Heart left ventricle (tissue), 13 donors: ENCODE measurements around the gene VKORC1L1.
"Not testable (repeated sequence)": the region's sequence is repeated elsewhere in the genome, so short reads cannot be mapped to it uniquely, and the experiment has no call there.

Source experiments
- POLR2A ChIP-seq, 2 donors: fragments of 450-650 bp; IDR thresholded peaks; one replicate each; pipeline ENCODE4 v1.6.1; 2017; ENCODE audit warnings: antibody characterized with exemption in 2 of 2, mild to moderate bottlenecking in 2 of 2, moderate library complexity in 2 of 2
- TF ChIP-seq, protein P1 (sequence below), 12 donors: fragments of 200-600 bp; sonication (generic) in 4 of 12; IDR thresholded peaks; one replicate each; pipeline versions ENCODE4 v1.5.0 to v1.8.0; 2018 to 2022; ENCODE audit warnings: antibody characterized with exemption in 12 of 12, mild to moderate bottlenecking in 5 of 12
- donor health status: ischemic (EF 13 %, LVEDD 7.1; RV severe dilation, severe dysfunction).
- donor health status: DM: no; HTN: yes; CAD: no.
- donor health status: DM: no; HTN: no; CAD: no.
- donor health status: ischemic (EF 25% LVEDD 6.9; RV normal size, moderate dysfunction).
- donor health status: ischemic (EF 25% LVEDD 5.7; RV mildly dilated, moderate dysfunction).
- donor health status: ischemic (EF 35%, LVEDD 5.7; RV mildly dilated, moderate dysfunction).
- donor health status: nonischemic (EF 11% LVEDD 7.7; RV severe dilation, severe dysfunction).
- donor health status: DM: yes; HTN: yes; CAD: no.
- donor health status: PGD.
- donor health status: ischemic (EF 29% LVEDD 5.4; RV normal size, mild dysfunction).
- donor health status: nonischemic (EF 23%, LVEDD 6.1; RV moderate dilation, normal function).

DNA sequence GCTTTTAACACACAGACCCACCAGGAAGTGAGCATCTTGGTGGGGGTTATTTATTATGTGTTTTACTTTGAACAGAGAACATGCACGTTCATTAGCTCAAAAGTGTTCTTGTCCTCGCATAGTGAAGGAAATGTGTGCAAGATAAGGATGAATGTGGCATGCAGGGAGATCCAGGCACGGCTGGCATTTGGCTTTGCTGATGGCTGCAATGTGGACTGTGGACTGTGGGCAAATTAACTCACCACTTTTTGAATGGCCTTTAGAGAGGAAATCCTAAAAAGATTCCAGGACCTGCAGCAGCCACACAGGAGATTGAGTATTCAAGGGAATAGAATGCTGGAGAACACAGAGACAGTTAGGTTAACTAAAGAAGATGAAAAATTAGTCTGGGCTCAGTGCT, 6.6 kb upstream of the VKORC1L1 start:
- TF ChIP-seq, protein P1, sequence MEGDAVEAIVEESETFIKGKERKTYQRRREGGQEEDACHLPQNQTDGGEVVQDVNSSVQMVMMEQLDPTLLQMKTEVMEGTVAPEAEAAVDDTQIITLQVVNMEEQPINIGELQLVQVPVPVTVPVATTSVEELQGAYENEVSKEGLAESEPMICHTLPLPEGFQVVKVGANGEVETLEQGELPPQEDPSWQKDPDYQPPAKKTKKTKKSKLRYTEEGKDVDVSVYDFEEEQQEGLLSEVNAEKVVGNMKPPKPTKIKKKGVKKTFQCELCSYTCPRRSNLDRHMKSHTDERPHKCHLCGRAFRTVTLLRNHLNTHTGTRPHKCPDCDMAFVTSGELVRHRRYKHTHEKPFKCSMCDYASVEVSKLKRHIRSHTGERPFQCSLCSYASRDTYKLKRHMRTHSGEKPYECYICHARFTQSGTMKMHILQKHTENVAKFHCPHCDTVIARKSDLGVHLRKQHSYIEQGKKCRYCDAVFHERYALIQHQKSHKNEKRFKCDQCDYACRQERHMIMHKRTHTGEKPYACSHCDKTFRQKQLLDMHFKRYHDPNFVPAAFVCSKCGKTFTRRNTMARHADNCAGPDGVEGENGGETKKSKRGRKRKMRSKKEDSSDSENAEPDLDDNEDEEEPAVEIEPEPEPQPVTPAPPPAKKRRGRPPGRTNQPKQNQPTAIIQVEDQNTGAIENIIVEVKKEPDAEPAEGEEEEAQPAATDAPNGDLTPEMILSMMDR (IDR thresholded peaks at IDR 0.05) = not testable (repeated sequence)
- not testable (repeated sequence) for TF ChIP-seq POLR2A (IDR thresholded peaks at IDR 0.05)
